DLD1 (cell line): ENCODE data around the gene IFT88.

Source experiments
- in situ Hi-C: cut with HindIII; loops from 2 replicates; pipeline ENCODE4 v1.10.0; 2017; ENCODE audit warnings: low sequenced_read_pairs

The IFT88 gene, protein sequence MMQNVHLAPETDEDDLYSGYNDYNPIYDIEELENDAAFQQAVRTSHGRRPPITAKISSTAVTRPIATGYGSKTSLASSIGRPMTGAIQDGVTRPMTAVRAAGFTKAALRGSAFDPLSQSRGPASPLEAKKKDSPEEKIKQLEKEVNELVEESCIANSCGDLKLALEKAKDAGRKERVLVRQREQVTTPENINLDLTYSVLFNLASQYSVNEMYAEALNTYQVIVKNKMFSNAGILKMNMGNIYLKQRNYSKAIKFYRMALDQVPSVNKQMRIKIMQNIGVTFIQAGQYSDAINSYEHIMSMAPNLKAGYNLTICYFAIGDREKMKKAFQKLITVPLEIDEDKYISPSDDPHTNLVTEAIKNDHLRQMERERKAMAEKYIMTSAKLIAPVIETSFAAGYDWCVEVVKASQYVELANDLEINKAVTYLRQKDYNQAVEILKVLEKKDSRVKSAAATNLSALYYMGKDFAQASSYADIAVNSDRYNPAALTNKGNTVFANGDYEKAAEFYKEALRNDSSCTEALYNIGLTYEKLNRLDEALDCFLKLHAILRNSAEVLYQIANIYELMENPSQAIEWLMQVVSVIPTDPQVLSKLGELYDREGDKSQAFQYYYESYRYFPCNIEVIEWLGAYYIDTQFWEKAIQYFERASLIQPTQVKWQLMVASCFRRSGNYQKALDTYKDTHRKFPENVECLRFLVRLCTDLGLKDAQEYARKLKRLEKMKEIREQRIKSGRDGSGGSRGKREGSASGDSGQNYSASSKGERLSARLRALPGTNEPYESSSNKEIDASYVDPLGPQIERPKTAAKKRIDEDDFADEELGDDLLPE

DNA sequence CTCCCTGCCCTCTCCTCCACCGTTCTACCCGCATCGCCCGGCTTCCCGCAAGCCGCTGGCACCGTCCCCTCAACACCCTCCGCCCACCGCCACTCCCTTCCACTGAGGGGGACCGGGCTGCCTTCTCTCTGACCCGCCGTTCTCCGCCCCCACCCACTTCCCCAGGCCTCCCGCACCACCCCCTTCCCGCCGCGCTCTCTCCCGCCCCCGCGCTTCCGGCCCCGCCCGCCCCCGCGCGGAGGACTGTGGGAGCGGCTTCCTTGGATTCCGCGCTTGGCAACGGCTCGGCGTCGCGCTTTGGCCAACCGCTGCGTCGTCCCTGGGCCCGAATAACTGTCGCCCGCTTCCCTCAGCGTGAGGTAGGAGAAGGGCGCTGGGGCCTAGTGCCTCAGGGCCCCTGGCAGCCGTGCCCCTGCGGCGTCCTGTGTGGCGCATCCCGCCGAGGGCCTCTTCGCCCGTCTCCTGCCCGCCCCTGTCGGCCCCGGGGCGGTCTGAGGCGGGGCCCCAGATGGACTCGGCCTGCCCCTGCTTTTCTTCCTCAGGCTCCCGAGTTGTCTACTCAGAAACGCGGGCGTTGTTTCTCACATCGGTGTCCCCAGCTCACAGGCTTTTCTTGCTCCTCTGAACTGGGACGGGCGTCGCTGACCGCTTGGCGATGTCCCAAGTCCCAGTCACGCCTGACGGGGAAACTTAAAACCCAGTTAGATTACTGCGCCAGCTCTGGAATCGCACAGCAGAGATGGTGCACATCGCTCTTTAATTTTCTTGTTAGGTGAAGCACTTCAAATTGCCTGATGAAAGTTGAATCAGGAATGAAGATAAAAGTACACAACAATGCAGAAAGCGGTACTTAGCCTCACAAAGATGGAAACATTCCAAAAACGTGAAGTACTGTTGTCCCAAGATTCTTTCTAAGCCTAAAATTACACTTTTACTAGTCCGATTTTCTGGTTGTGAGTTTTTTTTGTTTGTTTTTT lies at the start of gene IFT88:
TSS of gene IFT88 (plus strand) at position 260 of the 977 bp plus-strand sequence. CDS start 7,229 bp downstream, outside the sequence.
- in situ Hi-C loops = no loop called here

DNA sequence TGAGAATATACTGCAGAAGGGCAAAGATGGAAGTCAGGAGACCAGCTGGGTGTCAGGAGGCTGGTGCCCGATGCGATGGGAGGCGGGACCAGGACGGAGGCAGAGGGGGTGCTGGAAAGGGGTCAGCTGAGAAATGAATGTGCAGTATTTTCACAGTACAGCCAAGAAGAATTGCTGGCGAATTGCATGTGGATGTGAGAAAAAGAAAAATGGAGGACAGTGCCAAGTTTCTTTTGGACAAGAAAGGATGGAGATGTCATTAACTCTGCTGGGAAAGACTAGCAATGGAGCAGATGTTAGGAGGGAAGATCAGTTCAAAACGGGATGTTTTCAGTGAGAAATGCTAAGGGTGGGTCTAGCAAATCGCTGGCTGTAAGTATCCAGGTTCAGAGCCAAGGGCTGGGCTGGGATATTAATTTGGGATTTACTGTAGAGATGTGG lies 48.3 kb upstream of the IFT88 start:
- in situ Hi-C loops = no loop called here

DNA sequence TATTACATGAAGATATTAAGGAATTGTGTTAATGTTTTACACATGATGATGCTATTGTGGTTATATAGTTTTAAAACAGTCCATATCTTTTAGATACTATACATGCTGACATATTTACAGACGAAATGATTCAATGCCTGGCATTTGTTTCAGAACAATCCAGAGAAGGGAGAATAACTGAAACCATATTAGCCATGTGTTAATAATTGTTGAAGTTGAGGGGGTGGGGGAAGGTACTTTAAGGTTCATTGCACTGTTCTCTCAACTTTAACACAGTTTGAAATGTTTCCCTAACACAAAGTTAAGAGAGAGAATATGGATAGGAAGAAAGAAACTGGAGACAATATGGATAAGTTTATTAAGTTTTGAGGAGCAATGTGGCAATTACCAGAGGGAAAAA lies 47.1 kb upstream of the IFT88 start:
- in situ Hi-C loops = no loop called here

DNA sequence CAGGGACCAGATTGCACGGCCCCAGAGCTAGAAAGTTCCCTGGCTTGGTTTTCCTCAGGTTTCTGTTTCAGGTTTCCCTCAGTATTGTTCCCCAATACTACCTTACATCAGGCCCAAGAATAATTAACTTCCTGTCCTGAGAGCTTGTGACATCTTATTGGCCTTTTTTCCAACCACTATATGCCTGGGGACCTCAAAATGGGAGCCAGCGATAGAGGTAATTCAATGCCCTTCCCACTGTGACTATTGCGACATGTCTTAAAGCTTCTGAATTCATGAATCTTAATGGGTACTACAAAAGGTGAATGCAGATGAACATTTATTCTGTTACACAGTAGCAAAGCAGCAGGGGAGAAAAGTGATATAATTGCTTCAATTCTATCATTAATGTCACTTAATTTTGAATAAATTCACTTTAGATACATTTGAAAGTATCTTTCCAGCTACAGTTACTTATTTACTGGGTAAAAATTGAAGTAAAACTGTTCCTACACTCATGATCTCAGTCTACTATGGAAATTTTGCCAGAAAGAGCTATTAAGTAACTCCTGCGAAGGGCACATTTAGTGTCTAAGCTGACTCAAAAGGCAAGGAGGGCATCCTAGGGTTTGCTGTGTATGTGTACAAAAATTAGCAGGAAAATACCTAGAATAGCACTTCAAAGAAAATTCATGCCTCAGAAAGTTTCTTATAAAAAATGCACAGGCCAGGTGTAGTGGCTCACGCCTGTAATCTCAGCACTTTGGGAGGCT lies 45.4 kb upstream of the IFT88 start:
- in situ Hi-C loops = no loop called here

DNA sequence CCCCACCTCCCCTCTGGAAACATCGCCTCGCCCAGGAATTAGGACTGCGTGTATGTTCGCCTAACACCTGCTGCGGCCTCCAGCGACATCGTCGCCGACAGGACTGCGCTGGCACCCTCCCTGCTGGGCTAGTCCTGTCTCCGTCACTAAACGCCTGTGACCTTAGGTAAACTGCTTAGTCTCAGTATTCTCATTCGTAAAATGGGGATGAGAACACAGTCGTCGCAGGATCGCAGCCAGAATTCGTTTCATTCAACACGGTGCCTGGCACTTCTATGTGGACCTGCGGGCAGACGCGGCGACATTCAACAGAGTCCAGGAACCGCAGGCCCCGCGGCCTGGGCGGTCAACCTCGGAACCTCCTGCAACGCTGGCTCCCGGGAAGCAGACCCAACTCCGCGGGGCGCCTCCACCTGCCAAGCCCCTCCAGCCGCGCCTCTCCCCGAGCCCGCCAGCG lies 41.8 kb upstream of the IFT88 start:
- in situ Hi-C loops = no loop called here

DNA sequence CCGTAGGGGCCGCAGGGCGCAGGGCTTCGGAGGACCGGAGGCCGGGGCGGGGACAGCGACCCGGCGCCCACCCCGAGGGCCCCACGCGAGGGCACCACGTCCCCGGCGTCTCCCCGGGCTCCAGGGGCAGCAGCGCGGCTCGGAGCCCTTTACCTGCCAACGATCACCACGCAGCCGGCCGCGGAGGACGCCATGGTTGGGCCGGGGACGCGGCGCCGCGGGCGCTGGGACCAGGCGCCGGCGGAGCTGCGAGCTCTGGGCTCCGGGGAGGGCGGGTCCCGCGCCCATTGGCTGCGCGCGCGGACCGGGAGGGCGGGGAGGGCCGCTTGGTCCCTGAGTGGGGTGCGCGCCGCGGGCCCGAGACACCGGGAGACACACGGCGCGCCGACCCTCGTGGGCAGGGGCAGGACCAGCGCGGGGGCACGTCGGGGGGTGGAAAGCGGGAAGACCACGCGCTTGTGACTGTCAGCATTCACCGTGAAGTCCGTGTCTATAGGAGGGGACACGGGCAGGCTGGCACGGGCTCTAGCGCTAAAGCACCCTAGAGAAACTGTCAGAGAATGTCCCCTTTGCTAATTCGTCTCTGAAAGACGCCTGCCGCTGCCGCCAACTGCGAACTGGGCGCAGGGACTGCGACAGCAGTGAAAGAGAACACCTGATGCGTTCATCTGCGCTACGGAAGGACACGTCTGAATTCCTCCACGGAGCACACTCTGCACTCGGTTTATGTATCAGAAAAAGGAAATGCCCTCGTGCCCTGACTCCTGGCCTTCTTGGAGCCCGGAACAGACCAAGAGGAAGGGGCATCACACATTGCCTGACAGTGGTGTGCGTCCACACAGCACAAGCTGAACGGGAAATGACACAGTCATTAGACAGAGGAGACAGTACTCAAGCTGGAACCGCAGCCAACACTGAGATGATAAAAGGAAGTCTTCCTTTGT lies 41.1 kb upstream of the IFT88 start, which contains the start of gene CRYL1:
TSS of gene CRYL1 (minus strand) at position 257 of the 944 bp plus-strand sequence. CDS start at position 194, 63 bp downstream.
- in situ Hi-C loops = no loop called here

DNA sequence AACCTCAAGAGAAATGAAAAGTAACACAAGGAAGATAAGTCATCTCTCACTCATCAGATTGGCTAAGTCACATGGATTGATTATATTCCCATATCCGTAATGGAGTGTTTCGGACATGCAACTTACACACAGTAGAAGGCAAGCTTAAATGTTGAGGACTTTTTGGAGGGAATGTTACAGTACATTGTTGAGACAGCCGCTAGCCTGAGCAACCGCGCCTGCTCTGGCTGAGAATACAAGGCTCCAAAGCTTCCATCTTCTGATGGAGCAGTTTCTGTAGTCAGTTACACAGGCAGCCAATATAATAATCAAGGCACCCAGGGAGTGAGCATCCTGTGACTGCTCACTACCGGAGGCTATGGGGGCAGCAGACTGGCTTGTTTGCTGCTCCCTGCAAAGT lies 40.3 kb upstream of the IFT88 start:
- in situ Hi-C loops = no loop called here

DNA sequence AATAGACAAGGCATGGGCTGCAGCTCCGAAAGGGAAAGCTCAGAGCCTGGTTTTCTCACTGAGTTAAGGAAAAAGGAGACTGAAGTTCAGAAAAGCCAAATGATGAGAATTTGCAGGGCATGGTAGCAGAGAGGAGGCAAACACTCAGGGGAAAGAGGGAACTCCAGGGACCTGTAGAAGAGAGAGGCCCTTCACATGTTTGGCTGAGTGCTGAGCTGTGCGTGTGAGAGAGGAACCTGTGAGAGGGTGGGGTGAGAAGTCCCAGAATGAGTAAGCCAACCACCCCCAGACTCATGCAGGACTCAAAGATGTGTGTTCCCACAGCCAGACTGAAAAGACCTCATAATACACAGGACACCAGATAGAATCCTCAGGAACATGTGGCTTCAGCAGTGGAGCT lies 38.5 kb upstream of the IFT88 start:
- in situ Hi-C loops = no loop called here

DNA sequence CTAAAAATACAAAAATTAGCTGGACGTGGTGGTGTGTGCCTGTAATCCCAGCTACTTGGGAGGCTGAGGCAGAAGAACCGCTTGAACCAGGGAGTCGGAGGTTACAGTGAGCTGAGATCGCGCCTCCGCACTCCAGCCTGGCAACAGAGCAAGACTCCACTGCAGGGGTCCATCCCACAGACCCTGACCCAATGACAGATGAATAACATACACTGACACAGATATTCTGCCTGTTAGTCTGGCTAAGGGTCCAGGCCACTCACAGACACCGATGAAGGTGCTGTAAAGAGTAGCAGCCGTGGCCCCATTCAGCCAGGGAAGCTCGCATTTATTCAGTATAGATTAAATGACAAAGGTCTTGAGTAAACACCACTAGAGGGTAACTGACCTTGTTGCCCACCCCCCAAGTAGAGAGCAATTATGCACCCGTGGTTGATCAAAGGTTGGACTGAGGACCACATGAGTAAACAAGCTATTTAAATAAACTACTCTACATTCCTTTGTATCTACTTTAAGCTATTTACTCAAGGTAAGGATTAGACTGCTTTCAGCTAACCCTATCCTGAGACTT lies 32.8 kb upstream of the IFT88 start:
- in situ Hi-C loops = no loop called here

DNA sequence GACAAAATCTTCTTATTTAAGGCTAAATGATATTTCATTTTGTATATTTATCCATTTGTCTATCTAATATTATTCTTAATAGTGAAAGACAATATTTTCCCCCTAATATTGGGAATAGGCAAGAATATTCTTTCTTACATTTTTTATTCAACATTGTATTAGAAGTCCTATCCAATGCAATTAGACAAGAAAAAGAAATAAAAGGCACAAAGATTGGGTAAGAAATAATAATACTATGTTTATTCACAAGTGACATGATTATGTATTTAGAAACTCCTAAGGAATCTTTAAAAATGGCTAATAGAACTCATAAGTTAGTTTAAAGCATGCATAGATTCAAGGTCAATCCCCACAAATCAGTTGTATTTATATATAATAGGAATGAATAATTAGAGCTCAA lies 30.0 kb upstream of the IFT88 start:
- in situ Hi-C loops = no loop called here

DNA sequence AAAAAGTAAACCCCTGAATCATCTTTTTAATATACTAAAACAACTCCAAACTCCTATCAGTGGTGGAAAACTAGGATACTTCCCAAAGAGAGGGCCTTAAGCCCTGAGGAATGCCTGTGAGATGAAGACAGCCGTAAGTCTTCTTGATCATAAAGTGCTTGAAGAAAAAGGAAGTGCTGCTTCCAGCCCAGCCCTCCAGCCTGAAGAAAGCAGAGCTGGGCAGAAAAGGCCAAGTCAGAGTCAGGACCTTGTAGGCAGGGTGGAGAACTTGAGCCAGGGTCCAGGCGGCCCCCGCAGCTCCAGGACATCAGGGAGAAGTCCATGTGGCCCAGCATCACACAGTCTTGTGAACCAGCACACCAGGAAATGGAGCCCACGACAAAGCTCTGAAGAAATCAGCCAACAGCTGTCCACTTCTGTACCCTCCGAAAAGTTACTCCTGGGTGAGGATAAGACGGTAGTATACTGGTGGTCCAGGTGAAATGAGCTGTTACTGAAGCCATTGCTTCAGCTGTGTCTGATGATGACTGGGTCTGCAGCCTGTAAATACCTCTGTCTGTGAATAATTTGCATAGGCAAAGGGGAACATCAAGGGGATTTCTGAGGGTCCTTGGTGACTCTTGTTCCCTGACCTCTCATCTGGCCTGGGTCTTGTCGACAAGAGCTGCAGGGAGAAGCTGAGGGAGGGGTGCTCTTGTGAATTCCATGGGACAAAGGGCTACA lies 22.6 kb upstream of the IFT88 start:
- in situ Hi-C loops = no loop called here

DNA sequence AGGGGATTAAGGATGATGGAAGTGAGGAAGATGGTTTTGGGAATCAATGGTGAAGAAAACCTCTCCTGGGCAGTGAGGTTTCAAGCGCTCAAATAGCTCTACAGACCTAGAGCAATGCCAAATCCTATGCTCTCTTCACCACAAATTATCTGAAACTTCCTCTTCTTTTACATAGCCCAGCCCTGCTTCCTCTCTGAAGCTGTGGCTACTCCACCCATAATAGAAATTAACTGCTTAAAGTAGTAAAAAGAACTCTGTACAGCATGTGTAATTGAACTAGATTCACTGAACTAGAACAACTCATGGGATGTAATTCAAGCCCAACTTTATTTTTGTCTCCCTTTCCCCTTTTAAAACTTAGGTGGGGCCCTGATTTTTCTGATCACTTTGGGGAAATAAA lies 20.4 kb upstream of the IFT88 start:
- in situ Hi-C loops = no loop called here

DNA sequence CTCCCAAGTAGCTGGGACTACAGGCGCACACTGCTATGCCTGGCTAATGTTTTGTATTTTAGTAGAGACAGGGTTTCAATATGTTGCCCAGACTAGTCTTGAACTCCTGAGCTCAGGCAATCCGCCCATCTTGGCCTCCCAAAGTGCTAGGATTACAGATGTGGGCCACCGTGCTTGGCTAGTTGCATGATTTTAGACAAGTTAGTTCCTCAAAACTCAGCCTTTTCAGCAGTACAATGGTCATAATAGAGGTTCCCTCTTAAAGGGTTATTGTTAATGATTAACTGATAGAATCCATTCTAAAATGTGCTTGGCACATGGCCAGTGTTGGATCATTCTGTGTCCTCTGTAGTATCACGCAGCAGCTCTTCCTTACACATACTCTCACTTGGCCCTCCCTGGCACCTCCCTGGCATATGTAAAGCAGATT lies 19.5 kb upstream of the IFT88 start:
- in situ Hi-C loops = no loop called here

DNA sequence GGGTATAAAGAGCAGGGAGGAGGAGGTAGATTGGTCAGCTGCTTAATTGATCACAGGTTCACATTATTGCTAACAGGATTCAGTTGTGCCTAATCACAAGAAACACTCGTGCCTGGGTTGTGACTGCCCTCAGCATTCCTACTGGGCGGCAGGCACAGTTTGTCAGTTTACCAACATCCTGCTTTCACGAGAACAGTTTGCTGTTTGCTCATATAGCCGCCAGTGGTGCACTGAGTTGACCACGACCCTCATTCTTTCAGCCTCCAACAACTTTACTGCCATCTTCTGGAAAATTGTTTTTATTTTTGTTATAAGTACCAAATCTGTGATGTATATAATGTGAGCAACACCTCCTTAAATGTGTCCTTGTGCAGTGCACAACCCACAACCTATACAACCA lies 16.2 kb upstream of the IFT88 start:
- in situ Hi-C loops = no loop called here

DNA sequence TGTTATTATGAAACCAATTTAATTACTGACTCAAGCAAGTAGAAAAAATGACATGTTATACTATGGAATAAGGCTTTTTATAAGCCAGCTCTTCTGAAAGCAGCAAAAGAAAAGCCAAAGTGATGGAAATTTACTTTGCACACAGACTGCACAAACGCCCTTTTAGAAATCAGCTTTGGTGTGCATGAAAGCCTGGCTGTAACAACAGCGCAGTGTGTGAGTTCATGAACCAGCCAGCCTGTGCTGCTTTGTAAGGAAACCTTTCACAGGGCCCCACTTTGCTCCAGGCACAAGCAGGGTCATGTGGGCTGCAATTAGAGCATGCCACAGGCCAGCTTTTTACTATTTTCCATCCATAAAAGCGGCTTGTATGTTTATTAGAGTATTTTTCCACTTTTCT lies 13.6 kb upstream of the IFT88 start:
- in situ Hi-C loops = no loop called here

DNA sequence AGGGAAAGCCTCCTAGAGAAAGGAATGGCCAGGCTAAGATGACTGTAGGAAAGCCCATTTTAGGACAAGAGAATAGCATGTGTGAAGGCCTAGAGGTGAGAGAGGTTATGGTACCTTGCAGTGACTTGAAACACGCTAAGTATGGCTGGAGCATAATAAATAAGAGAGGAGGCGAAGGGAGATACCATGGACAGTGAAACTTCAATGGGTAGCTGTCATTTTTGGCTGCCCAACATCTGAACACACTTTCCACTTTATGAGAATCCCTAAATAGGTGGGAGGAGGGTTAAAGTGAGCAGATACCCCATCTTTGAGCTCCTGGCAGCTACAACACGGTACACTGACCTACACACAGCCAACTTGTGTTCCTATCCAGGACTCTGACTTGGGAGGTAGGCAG lies 8.0 kb upstream of the IFT88 start:
- in situ Hi-C loops = no loop called here

DNA sequence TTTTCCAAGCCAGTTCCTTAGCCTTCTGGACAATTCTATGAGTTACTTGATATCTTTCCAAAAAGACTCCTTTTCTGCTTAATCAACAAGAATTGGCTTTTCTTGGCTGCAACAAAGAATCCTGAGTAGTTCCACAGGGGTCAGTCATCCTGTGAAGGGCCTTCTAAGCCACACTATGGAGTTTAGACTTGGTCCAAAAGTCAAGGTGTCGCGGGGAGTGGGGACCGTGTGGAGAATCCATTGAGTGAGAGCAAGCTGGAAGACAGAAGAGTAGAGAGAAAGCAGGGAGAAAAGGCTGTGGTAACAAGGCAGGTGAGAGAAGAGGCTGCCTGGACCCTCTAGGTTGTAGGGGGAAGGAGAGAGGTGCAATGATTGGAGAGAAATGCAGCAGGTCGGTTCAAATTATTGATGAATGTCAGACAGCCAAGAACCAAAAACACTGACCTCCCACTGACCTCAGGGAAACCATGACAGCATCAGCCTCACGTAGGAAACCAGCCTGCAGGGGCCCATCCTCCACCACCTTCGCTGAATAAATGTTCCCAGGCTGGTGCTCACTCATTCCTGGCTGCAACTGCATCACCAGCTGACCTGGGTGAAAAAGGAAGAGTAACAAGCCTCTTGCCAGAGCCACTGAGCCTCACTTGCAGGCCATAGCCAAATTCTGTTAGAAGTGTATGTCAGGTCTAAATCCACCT lies 7.1 kb upstream of the IFT88 start:
- in situ Hi-C loops = no loop called here
